Measurements from ENCODE around the gene ICOS. TPM values are rescaled to one million over a fixed set of nuclear protein-coding genes. Genes with fewer than 3 reads are reported as not detected.

The ICOS gene
- total and polyA plus RNA-seq, 2 of the 4 experiments (the other 2 are of a cell fraction): not detected

- H3K27ac ChIP-seq (ENCODE audit: insufficient read depth, low read length): no peak overlapping the region
- H3K9ac ChIP-seq (ENCODE audit: low read depth, low read length): no peak overlapping the region
- H2AFZ ChIP-seq (replicated peaks; ENCODE audit: low read length, poor library complexity): no peak overlapping the region
- no peak overlapping the region for H3K23ac ChIP-seq (ENCODE audit: low read depth, low read length)
- DNase-seq (no peak), ATAC-seq (ENCODE audit: low read depth) (no peak)
- H3K27me3 ChIP-seq (ENCODE audit: control insufficient read depth, insufficient read depth, low read length): peaks cover 7% of the 10 kb centered on the region
- dilution Hi-C loops (cut with HindIII; ENCODE audit: low sequenced_read_pairs, unreplicated experiment) (no loop called here), in situ Hi-C loops (cut with MboI; ENCODE audit: low sequenced_read_pairs) (no loop called here), intact Hi-C loops (cut with micrococcal nuclease) (no loop called here)
- no peaks in the 10 kb centered on the region for H3K4me1 ChIP-seq (ENCODE audit: control insufficient read depth, insufficient read depth, low read length)
- H4K20me1 ChIP-seq (ENCODE audit: insufficient read depth, low read length): no peaks in the 10 kb centered on the region
- ChIA-PET POLR2A (ENCODE audit: unreplicated experiment) (no interaction called here), CTCF (no interaction called here)
- TF ChIP-seq CHD1 (IDR thresholded peaks at IDR 0.05; ENCODE audit: low read depth, low read length): no peak
- no peak for TF ChIP-seq ELK1 (IDR thresholded peaks at IDR 0.05; ENCODE audit: borderline replicate concordance, low read depth, low read length)
- TF ChIP-seq CTCF (conservative IDR thresholded peaks at IDR 0.05; ENCODE audit: low read depth, low read length): no peak
- TF ChIP-seq RAD21 (IDR thresholded peaks at IDR 0.05; ENCODE audit: low read length): no peak
- TF ChIP-seq FOS (IDR thresholded peaks at IDR 0.05; ENCODE audit: low read depth, low read length): no peak
- no peak for TF ChIP-seq BHLHE40 (IDR thresholded peaks at IDR 0.05; ENCODE audit: low read depth, low read length)
- TF ChIP-seq USF2 (IDR thresholded peaks at IDR 0.05; ENCODE audit: low read depth, low read length): no peak
- TF ChIP-seq MAZ (IDR thresholded peaks at IDR 0.05; ENCODE audit: borderline replicate concordance, low read depth, low read length): no peak
- TF ChIP-seq RFX5 (IDR thresholded peaks at IDR 0.05; ENCODE audit: low read depth, low read length): no peak
- TF ChIP-seq MAFK (IDR thresholded peaks at IDR 0.05; ENCODE audit: low read depth, low read length): no peak
- no peak for TF ChIP-seq POLR2A (IDR thresholded peaks at IDR 0.05; ENCODE audit: low read depth, low read length)
- H3K4me2 ChIP-seq (ENCODE audit: low read depth, low read length): no peak overlapping the region
- no peak overlapping the region for H3K4me3 ChIP-seq (ENCODE audit: insufficient read depth, low read depth, low read length)
- no peaks in the 10 kb centered on the region for H3K36me3 ChIP-seq (ENCODE audit: control insufficient read depth, insufficient read depth, low read length)
- no peaks in the 10 kb centered on the region for H3K9me3 ChIP-seq (ENCODE audit: control insufficient read depth, insufficient read depth, low read length)
- no peak overlapping the region for H2BK120ac ChIP-seq (ENCODE audit: low read depth, low read length)
- no peak overlapping the region for H3K18ac ChIP-seq (ENCODE audit: low read depth, low read length)
- H3K9me1 ChIP-seq (ENCODE audit: insufficient read depth, low read length): no peaks in the 10 kb centered on the region
- H2AK9ac ChIP-seq (replicated peaks; ENCODE audit: low read depth, low read length, poor library complexity): no peak overlapping the region
- H3K56ac ChIP-seq (ENCODE audit: extremely low read depth, insufficient read depth, low read length): no peak overlapping the region
- no peak overlapping the region for H3K4ac ChIP-seq (ENCODE audit: low read depth, low read length)
- no peak overlapping the region for H4K8ac ChIP-seq (ENCODE audit: low read depth in 2 of 2, low read length in 2 of 2)
- H2BK5ac ChIP-seq (ENCODE audit: low read depth, low read length, poor library complexity, severe bottlenecking): no peak overlapping the region
- H2BK15ac ChIP-seq (ENCODE audit: low read depth, low read length): no peak overlapping the region
- no peak overlapping the region for H4K5ac ChIP-seq (ENCODE audit: low read depth, low read length)
- H3K14ac ChIP-seq (replicated peaks; ENCODE audit: low read depth, low read length): no peak overlapping the region
- BruUV-seq (replicated peaks): no TSS peak
- no peak overlapping the region for H2AK5ac ChIP-seq (ENCODE audit: low read depth, low read length)
- no CpG with 5 or more reads among the region's 3 CpGs for WGBS, 2 experiments (ENCODE audit: extremely low coverage in 2 of 2, insufficient read length in 1 of 2)
- H3K79me1 ChIP-seq (ENCODE audit: low read depth in 1 of 2, low read length in 2 of 2): no peaks in the 10 kb centered on the region
- H2BK20ac ChIP-seq (ENCODE audit: low read depth, low read length): no peak overlapping the region
- H4K91ac ChIP-seq (ENCODE audit: insufficient read depth, low read depth, low read length): no peak overlapping the region
Observed at GRCh38 chr2:203973676-203974075, 37.1 kb downstream of the ICOS start.

Data from IMR-90 (cell line).